K562 (cell line): ENCODE measurements around the gene POM121C. TPM values are rescaled to one million over a fixed set of nuclear protein-coding genes. Genes with fewer than 3 reads are reported as not detected.
A peak's percentile ranks its signal among the peaks of the same experiment; 100 is the strongest.
"Not testable (repeated sequence)": the region's sequence is repeated elsewhere in the genome, so short reads cannot be mapped to it uniquely, and the experiment has no call there.

ENCODE experiments used
- ATAC-seq: fragments of 200-7000 bp; cut with Tn5 transposase; 3 replicates; pipeline ENCODE4 v1.9.1; 2020; ENCODE audit warnings: moderate library complexity
- BruUV-seq: library from RNA; stranded (reverse); fragments of 400-500 nt; replicated peaks from 2 replicates; lab custom pipeline; 2021; lab: Mats Ljungman, UMichigan
- CTCF ChIA-PET: fragments of 300-600 bp; formaldehyde crosslinking; extraction: SDS; loops from one replicate; lab custom pipeline; 2021; ENCODE audit warnings: low intra/inter-chr PET ratio; lab: Yijun Ruan, JAX
- POLR2A ChIA-PET: fragments of 300-600, 350-650 bp; sonication (Branson Sonifier 250); formaldehyde crosslinking; extraction: SDS; loops from one replicate; lab custom pipeline; 2021; ENCODE audit warnings: antibody characterized with exemption, inconsistent platforms; lab: Yijun Ruan, JAX
- DNase-seq, 4 experiments: peaks; one replicate each; pipeline versions ENCODE4 v3.0.0 to v3.0.0-alpha.2; 2011 to 2018; ENCODE audit warnings: low spot score in 3 of 4, mixed read lengths in 3 of 4; ENCODE audit errors: extremely low read depth in 1 of 4
- FAIRE-seq: peaks from 2 replicates; lab custom pipeline; 2011; peaks lifted over from hg19 to GRCh38; lab: Jason Lieb, UNC
- H2AFZ ChIP-seq: 2 replicates; pipeline ENCODE4 v1.6.0; 2011; ENCODE audit warnings: low read depth, low read length, control low read depth, inconsistent platforms
- H3K27ac ChIP-seq: fragments of 200-600 bp; 3 replicates; pipeline ENCODE4 v1.8.0; 2011; ENCODE audit warnings: low read depth, mild to moderate bottlenecking, control low read depth, inconsistent platforms, low read length, moderate library complexity, mixed read lengths; ENCODE audit errors: extremely low read depth
- H3K27me3 ChIP-seq, 2 experiments: fragments of 300-600 bp in 1 of 2; 2 replicates in 1 of 2; 3 replicates in 1 of 2; pipeline versions ENCODE4 v1.6.0 to v1.8.0; 2011; ENCODE audit warnings: inconsistent platforms in 2 of 2, low read length in 2 of 2, mild to moderate bottlenecking in 1 of 2, mixed read lengths in 1 of 2, moderate library complexity in 1 of 2; ENCODE audit not compliant: control insufficient read depth in 2 of 2, insufficient read depth in 2 of 2
- H3K36me3 ChIP-seq: fragments of 300-600 bp; 3 replicates; pipeline ENCODE4 v1.8.0; 2011; ENCODE audit warnings: mild to moderate bottlenecking, low read length, inconsistent platforms; ENCODE audit not compliant: control insufficient read depth, insufficient read depth
- H3K4me1 ChIP-seq, 2 experiments: fragments of 200-600 bp in 1 of 2; replicated peaks in 1 of 2; 2 replicates in 1 of 2; 3 replicates in 1 of 2; pipeline versions ENCODE4 v1.5.1 to v1.8.0; 2011; ENCODE audit warnings: inconsistent platforms in 2 of 2, low read length in 2 of 2, mild to moderate bottlenecking in 1 of 2, mixed read lengths in 1 of 2, moderate library complexity in 1 of 2; ENCODE audit not compliant: control insufficient read depth in 2 of 2, insufficient read depth in 2 of 2
- H3K4me2 ChIP-seq: 2 replicates; pipeline ENCODE4 v1.6.1; 2011; ENCODE audit warnings: low read length, control low read depth, inconsistent platforms, mixed read lengths; ENCODE audit not compliant: insufficient read depth
- H3K4me3 ChIP-seq: fragments of 200-600 bp; sonication (generic), shearing (Covaris generic); 2 replicates; pipeline ENCODE4 v1.5.1; 2016; ENCODE audit warnings: control low read depth, inconsistent platforms
- H3K79me2 ChIP-seq: fragments of 200-600 bp; 3 replicates; pipeline ENCODE4 v1.8.0; 2011; ENCODE audit warnings: low read length, inconsistent platforms; ENCODE audit not compliant: control insufficient read depth, insufficient read depth
- H3K9ac ChIP-seq, 2 experiments: 2 replicates each; pipeline versions ENCODE4 v1.6.0 to v1.6.1; 2011; ENCODE audit warnings: low read depth in 2 of 2, low read length in 2 of 2, control low read depth in 1 of 2, inconsistent platforms in 1 of 2, mild to moderate bottlenecking in 1 of 2, mixed read lengths in 1 of 2; ENCODE audit not compliant: insufficient read depth in 1 of 2
- H3K9me1 ChIP-seq: one replicate; pipeline ENCODE4 v1.6.0; 2011; ENCODE audit warnings: inconsistent platforms, mild to moderate bottlenecking, low read length, moderate library complexity; ENCODE audit not compliant: control insufficient read depth, insufficient read depth
- H3K9me3 ChIP-seq: replicated peaks from 2 replicates; pipeline ENCODE4 v1.5.1; 2011; ENCODE audit warnings: low read depth, low read length, inconsistent platforms; ENCODE audit not compliant: control insufficient read depth, insufficient read depth
- H4K20me1 ChIP-seq: replicated peaks from 2 replicates; pipeline ENCODE4 v1.6.1; 2011; ENCODE audit warnings: low read length, inconsistent platforms, mixed read lengths; ENCODE audit not compliant: control insufficient read depth, insufficient read depth
- GABPA ChIP-seq: fragments of 200-800 bp; sonication (Bioruptor generic); conservative IDR thresholded peaks from 2 replicates; pipeline ENCODE4 v1.6.1; 2016; ENCODE audit warnings: low read depth, missing genetic modification characterization, missing compliant biosample characterization
- POLR2G ChIP-seq: fragments of 200-400 bp; formaldehyde crosslinking; IDR thresholded peaks from 2 replicates; pipeline ENCODE4 v1.6.1; 2017; ENCODE audit warnings: low read depth, mild to moderate bottlenecking, antibody characterized with exemption, low read length, moderate library complexity
- WGBS: fragments of 100-300 bp; shearing (Covaris generic); methylation state at CpG from one replicate; pipeline ENCODE4 v1.1.6; 2016; ENCODE audit warnings: low coverage, mixed read lengths; ENCODE audit not compliant: insufficient coverage; ENCODE audit errors: missing lambda C conversion rate; 5-methylcytosine and 5-hydroxymethylcytosine counted together
- in situ Hi-C: fragments of 300-500 bp; cut with MboI; formaldehyde crosslinking; loops from 4 replicates; pipeline ENCODE4 v1.15.0; 2018; ENCODE audit warnings: inconsistent platforms, mixed read lengths
- intact Hi-C: fragments of 100-400 bp; cut with micrococcal nuclease; formaldehyde crosslinking; loops from 2 replicates; pipeline ENCODE4 v1.14.2; 2022
- polyA plus RNA-seq, 8 experiments: library from polyadenylated mRNA; depleted of rRNA in 4 of 8; stranded (reverse) in 5 of 8; unstranded in 3 of 8; fragments of >200 nt; fragmentation: Nextera tagmentation in 2 of 8; fragmentation: Illumina TruSeq in 1 of 8; extraction: Ambion mirVana in 2 of 8; extraction: Trizol in 1 of 8; gene quantifications; 2 replicates each; pipeline versions ENCODE4 v1.2.1 to v1.2.3, GENCODE V29; 2011 to 2014; ENCODE audit warnings: inconsistent platforms in 1 of 8, missing spikeins in 1 of 8
- total RNA-seq, 7 experiments: library from RNA; depleted of rRNA in 6 of 7; stranded (reverse); fragments of >200 nt in 6 of 7; fragmentation: Illumina TruSeq in 2 of 7; extraction: Trizol in 2 of 7; gene quantifications; 2 replicates each; pipeline versions ENCODE4 v1.2.1 to v1.2.3, GENCODE V29; 2011 to 2021; ENCODE audit warnings: low replicate concordance in 1 of 7

Gene POM121C
- total and polyA plus RNA-seq, 9 of the 15 experiments (the other 6 are each of a cell fraction or from before 2014, with no cell fraction given) = 7.1 to 119 (median 21.4) TPM

GRCh38 chr7:75409880-75410822, 75.9 kb downstream of the POM121C start (continued):
- peak; percentile 69 for TF ChIP-seq GABPA
- 0 out of 2 replicates have a peak, but pooled peaks have one; percentile 18 for TF ChIP-seq POLR2G

GRCh38 chr7:75404663-75405062, 81.4 kb downstream of the POM121C start:
- intact Hi-C loops, CTCF ChIA-PET, H3K4me1 ChIP-seq, H2AFZ ChIP-seq, H3K4me2 ChIP-seq, H3K9me3 ChIP-seq, in situ Hi-C loops, POLR2A ChIA-PET, H3K36me3 ChIP-seq, H3K27ac ChIP-seq, FAIRE-seq, H3K27me3 ChIP-seq, BruUV-seq, H3K9ac ChIP-seq, H3K4me3 ChIP-seq, H3K79me2 ChIP-seq, DNase-seq, H3K9me1 ChIP-seq, H4K20me1 ChIP-seq: not testable (repeated sequence)
- ATAC-seq = peak; percentile 95
- WGBS = 37% methylated on average over 4 of the region's 18 CpGs

DNA sequence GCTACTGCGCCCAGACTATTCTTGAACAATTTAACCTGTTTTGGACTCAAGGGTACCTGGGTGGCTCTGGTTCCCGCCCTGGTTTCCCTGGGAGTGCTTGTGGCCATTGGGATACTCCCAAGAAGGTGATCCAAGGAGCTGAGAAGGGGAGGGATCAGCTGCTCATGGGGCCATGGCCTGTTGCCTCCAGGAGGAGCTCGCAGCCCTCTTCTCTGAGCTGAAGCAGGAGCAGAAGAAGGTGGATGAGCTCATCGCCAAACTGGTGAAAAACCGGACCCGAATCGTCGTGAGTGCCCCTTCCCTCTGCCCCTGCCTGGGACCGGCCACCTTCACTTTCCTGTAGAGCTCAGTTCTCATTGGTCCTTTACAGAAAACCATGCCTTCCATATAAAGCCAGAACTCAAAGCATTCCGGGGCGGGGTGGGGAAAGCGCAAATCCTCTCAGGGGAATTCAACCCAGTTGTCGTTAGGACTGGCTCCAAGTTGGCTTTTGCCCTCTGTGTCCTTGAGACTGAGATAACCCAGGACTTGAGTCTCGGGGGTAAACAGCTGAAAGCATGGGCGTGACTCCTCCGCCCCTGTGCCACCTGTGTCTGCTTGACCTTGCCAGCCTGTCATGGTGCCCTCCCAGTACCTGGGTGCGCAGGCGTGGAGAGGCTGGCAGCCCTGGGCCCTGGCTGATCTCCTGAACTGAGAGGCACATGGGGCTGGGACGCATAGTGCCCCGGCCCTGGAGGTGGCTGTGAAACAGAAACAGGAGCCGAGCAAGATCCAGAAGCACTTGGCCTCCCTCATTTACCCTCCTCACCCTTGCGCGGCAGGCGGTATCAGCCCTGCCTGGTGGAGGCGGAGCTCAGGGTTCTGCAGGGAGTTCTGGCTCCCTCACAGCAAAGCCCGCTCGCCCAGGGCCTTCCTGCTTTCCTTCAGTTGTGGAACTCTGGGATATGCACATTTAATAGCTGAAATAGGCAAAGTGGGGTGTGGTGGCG, 82.3 kb downstream of the POM121C start:
- H3K9ac ChIP-seq, H2AFZ ChIP-seq, H3K4me2 ChIP-seq, H3K79me2 ChIP-seq, H3K27ac ChIP-seq, H4K20me1 ChIP-seq, DNase-seq, H3K9me3 ChIP-seq, POLR2A ChIA-PET, H3K9me1 ChIP-seq, intact Hi-C loops, BruUV-seq, CTCF ChIA-PET, H3K4me1 ChIP-seq, FAIRE-seq, H3K4me3 ChIP-seq, H3K36me3 ChIP-seq, in situ Hi-C loops, H3K27me3 ChIP-seq: not testable (repeated sequence)
- WGBS = no CpG with 5 or more reads among the region's 28 CpGs
- 0 out of 3 replicates have a peak, but pooled peaks have one; percentile 5 for ATAC-seq

DNA sequence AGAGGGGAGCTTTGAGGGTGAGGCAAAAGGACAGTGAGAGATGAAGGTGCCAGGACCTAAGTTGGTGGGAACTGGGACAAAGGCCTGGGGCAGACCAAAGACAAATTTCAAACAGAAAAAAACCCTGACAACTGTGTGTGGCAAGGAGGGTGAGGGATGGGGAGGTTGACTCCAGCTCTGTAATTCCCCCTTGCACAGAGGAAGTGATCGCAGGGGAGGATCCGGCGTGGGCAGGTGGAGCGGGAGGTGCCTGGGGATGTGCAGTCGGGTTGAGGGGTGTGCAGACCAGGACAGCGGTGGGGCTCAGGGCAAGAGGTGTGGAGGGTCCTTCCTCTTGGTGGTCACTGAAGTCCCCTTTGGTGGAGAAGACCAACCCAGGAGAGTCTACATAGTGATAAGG, 85.5 kb downstream of the POM121C start:
- BruUV-seq, H4K20me1 ChIP-seq, H3K4me2 ChIP-seq, H3K4me3 ChIP-seq, FAIRE-seq, H3K4me1 ChIP-seq, intact Hi-C loops, ATAC-seq, H3K9me3 ChIP-seq, H3K9me1 ChIP-seq, H3K36me3 ChIP-seq, H3K79me2 ChIP-seq, DNase-seq, in situ Hi-C loops, H2AFZ ChIP-seq, H3K9ac ChIP-seq, H3K27ac ChIP-seq, H3K27me3 ChIP-seq, CTCF ChIA-PET, POLR2A ChIA-PET: not testable (repeated sequence)
- no CpG with 5 or more reads among the region's 6 CpGs for WGBS
